HG03196 (cell line): ENCODE measurements around the gene BLACAT1.
A peak's percentile ranks its signal among the peaks of the same experiment; 100 is the strongest.
"Not testable (repeated sequence)": the region's sequence is repeated elsewhere in the genome, so short reads cannot be mapped to it uniquely, and the experiment has no call there.

Experiments
- ATAC-seq: cut with Tn5 transposase; IDR thresholded peaks from one replicate; pipeline ENCODE4 v1.9.1; 2021; ENCODE audit not compliant: unreplicated experiment

BLACAT1 gene

GRCh38 chr1:205484985-205485967, 29.4 kb upstream of the BLACAT1 start:
- peak; percentile 51 for ATAC-seq

DNA sequence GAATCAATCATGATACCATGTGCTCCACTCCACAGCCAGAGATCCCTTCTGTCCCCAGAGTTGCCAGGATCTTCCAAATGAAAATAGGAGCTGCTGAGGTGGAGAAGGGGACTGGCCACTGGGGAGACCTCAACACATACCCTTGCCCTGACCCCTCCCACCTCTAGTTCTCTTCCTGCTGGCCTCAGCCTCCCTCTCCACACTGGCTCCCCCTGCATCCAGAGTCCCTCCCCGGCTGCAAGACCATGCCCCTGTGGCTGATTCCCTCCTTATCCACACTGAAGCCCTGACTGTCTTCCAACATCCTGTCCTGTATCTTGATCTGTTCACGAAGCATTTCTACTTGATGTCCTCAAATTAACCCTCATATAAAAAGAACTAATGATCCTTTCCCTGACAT, 27.5 kb upstream of the BLACAT1 start:
- no peak for ATAC-seq

GRCh38 chr1:205482587-205482986, 26.7 kb upstream of the BLACAT1 start:
- ATAC-seq, result not testable (repeated sequence)

- ATAC-seq, result no peak
Observed at GRCh38 chr1:205481629-205482151, 25.8 kb upstream of the BLACAT1 start.

DNA sequence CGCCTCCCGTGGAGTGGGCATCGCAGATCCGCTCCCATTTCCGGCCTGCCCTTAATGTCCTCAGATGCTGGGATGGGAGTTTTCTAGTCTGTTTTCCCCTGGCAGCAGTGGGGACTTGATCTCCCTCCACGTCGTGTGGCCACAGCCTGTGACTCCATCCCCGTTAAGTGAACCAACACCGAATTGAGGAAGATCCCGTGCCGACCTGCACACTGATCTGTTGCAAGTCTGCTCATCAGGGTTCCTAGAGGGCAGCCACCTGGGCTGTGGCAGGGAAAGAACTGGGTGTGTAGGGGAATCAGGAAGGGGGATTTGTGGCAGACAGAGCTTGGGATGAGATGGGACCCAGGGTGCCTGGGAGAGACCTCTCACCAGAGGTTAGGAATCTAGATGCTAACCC, 25.4 kb upstream of the BLACAT1 start:
- ATAC-seq, result no peak

DNA sequence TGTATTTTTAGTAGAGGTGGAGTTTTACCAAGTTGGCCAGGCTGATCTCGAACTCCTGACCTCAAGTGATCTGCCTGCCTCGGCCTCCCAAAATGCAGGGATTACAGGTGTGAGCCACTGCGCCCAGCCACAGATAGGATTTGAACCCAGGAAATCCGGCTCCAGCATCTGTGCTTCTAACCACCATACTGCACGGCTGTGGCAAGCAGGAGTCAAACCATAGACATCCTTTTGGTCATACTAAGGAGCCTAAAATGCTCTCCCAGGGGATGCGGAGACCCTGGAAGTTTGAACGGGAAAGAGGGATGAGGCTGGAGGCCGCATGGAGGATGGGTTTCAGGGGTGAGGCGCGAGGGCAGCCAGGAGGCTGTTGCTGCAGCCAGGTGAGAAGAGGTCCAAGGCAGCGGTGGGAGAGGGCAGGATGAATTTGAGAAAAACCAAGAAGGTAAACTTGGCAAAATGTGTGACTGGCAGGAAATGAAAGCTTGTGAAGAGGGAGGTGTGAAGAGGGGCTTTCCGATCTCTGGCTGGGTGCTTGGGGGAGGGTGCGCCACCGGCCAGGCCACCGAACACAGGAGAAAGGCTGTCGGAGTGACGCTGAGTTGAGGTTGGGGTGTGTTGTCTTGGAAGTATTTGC, 24.6 kb upstream of the BLACAT1 start:
- no peak for ATAC-seq

DNA sequence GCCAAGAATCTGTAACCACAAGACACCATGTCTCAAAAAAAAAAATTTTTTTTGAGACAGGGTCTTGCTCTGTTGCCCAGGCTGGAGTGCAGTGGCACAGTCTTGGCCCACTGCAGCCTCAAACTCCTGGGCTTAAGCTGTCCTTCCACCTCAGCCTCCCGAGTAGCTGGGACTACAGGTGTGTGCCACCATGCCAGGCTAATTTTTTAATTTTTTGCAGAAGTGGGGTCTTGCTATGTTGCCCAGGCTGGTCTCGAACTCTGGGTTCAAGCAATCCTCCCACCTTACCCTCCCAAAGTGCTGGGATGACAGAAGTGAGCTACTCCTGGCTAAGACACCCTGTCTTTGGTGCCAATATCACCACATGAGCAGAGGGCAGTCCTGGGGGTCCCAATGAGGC, 23.1 kb upstream of the BLACAT1 start:
- ATAC-seq, result not testable (repeated sequence)

- no peak for ATAC-seq
Observed at GRCh38 chr1:205477759-205478247, 22.0 kb upstream of the BLACAT1 start.

DNA sequence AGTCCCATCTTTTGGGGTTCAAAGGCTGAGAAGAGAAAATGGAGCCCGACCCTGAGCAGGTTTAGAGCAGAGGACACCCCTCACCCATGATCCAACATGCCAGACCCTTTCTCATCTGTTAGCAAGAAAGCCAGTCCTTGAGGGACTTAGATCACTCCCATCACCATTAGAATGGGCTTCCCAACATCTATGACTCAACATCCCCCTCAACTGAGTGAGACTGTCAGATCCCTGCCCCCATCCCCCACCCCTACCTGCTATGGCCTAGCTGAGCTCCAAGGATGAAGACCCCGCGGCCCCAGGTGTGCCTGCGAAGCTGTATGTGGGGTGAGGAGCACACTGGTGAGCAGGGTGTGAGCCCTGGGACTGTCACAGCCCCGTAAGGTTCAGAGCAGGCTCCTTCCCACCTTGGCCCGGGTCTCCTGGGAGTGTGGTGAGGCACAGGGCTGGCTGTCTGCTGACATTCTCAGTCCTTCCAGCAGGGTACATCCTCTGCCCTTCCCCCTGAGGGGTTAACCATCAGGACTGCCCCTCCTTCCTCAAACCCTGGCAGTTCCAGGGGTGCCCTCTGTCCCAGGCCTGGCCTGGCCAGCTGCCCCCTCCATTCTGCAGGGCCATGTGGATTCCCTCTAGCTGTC, 21.4 kb upstream of the BLACAT1 start:
- no peak for ATAC-seq

DNA sequence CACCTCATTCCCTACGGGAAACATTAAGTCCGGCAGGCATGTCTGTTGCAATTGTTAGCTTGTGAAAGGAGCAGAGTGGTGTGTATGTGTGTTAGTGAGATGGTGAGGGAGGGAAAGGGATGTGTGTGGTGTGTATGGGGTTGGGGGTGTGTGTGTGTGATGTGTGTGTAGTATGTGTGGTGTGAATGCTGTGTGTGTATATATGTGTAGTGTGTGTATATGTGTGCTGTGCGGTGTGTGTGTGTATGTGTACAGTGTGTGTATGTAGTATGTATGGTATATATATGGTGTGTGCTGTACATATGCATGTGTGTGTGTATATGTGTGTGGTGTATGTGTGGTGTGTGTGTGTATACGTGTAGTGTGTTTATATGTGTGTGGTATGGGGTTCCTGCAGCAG, 20.8 kb upstream of the BLACAT1 start:
- ATAC-seq, result no peak

DNA sequence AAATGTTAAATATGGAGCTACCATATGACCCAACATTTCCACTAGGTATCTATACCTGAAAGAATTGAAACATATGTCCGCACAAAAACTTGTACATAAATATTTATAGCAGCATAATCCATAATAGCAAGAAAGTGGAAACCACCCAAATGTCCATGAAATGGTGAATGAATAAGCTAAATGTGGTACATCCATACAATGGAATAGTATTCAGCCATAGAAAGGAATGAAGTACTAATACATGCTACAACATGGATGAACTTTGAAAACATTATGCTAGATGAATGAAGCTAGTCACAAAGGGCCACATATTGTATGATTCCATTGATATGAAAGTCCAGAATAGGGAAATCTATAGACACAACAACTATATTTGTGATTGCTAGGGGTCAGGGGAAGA, 20.0 kb upstream of the BLACAT1 start:
- no peak for ATAC-seq

DNA sequence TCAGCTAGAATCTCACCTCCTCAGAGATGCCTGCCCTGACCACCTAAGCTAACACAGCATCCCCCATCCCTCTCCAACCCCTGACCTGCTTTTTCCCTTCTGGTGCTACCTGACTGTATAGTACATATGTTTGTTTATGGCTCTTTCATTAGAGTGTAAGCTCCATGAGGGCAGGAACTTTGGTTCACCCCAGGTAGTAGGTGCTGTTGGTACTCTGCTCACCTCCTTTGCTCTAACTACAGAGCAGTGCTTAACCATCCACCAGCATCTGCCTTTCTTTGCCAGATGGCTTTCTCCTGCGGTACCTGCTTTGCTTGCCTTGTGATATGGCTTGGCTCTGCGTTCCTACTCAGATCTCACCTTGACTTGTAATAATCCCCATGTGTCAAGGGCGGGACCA, 18.7 kb upstream of the BLACAT1 start:
- ATAC-seq, result no peak

GRCh38 chr1:205473966-205474365, 18.1 kb upstream of the BLACAT1 start:
- no peak for ATAC-seq

DNA sequence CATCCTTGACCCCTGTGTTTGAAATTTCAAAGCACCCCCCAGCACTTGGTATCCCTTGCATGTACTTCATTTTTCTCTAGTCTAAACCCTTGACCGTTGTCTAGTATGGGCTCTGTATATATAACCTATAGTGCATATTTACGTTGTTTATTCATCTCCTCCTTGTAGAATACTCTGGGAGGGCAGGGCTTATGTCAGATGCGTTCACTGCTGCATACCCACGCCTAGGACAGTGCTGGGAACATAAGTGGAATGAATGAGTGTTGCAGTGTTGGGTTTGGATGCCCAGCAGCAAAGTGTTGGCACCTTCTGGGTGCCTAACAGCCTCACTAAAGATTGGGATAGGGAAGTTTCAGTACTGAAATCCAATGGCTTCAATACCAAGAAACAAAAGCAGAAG, 17.6 kb upstream of the BLACAT1 start:
- no peak for ATAC-seq

GRCh38 chr1:205472737-205473441, 17.0 kb upstream of the BLACAT1 start:
- ATAC-seq, result no peak

- ATAC-seq, result no peak
Observed at GRCh38 chr1:205470131-205470530, 14.3 kb upstream of the BLACAT1 start.

DNA sequence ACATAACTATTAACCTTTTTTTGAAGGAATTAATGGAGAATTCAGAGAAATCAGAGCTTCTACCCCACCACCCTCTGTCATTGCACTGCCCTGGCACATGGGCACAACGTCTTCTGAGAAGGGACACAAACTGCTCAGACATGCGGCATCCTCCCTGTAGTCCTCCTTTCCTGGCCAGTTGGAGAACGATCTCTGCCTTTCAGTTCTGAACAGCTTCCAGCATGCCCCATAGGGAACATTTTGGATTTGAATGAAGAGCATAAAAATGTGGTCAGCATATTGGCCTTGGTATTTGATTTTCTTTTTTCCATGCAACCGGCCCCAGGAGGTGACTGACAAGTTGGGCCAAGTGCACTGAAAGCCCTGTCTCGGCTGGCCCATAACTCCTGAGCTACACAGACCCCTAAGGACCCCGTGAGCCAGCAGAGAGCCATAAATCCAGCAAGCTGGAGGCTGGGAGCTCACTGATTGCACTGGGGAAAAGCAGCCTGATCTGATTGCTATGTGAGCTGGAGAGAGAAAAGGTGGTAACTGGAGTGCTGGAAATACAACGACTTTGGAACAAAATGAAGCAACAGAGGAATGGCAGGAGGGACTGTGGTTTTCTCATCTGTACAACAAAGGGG, 10.9 kb upstream of the BLACAT1 start:
- no peak for ATAC-seq

GRCh38 chr1:205465392-205465791, 9.5 kb upstream of the BLACAT1 start:
- ATAC-seq, result no peak

DNA sequence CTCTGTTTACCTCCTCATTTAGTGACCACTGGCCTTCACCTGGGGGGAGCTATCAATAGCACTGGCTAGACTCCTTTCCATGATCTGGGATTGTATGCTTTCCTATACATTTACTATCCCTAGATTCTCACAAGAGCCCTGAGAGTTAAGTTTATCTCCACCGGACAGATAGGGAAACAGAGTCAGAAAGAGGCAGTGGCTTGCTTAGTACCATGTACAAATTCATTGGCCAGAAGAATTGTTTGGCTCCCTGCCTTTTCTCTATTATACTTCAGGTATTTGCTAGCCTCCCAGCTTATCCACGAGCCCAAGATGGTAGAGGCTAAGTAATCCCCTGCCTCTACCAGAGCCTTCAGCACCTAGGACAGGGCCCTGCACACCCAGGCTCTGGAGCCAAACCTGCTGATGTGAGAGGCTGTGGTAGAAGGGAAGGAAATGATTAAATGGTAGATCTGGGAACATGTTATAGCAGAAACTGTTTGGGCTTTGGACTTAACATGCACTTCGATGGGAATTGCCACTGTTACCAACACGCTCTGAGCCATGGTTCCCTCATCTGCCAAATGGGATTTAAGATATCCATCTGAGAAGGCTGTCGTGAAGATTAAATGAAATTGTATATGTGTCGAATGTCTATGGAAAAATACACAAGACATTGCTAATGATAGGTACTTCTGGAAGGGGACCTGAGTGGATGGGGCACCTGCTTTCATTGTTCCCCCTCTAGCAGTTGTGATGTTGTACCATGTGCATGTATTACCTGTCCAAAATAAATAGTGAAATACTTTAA, 3.1 kb upstream of the BLACAT1 start:
- ATAC-seq, result no peak
